Cerebellar cortex (tissue), 1 donor: ENCODE results near the gene P2RX3.
"Not testable (repeated sequence)": the region's sequence is repeated elsewhere in the genome, so short reads cannot be mapped to it uniquely, and the experiment has no call there.

Experiments
- DNase-seq: peaks from one replicate; pipeline ENCODE4 v3.0.0-alpha.2; 2015; ENCODE audit warnings: low spot score

The P2RX3 gene

DNA sequence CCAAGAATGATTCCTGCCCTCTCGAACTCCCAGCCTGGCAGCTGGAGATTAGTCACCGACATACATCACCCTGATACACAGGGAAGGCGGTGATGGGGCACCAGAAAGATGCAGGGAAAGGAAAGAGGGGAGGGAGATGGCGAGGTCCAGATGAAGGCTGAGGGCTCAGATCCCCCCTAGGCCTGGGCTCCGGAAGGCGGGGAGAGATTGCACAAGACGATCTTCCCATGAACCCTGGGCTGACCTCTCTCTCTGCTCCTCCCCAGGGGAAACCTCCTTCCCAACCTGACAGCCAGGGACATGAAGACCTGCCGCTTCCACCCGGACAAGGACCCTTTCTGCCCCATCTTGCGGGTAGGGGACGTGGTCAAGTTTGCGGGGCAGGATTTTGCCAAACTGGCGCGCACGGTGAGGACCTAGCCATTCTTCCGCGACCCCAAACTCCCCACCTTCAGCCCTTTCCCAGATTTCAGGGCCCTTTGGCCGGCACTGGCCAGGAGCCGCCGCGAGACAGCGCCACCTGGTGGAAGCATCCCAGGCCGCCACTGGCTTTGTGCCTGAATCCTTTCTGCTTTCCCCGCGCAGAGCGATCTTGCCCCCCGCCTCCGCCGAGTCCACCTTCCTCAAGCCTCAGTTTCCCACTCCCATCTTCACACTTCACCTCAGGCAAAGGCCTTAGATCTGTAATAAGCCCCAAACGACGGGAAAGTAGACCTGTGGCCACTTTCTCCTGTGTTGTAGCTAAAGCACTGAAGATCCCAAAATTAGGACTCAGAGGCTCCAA lies 11.5 kb downstream of the P2RX3 start:
- DNase-seq, result peak; percentile 36

DNA sequence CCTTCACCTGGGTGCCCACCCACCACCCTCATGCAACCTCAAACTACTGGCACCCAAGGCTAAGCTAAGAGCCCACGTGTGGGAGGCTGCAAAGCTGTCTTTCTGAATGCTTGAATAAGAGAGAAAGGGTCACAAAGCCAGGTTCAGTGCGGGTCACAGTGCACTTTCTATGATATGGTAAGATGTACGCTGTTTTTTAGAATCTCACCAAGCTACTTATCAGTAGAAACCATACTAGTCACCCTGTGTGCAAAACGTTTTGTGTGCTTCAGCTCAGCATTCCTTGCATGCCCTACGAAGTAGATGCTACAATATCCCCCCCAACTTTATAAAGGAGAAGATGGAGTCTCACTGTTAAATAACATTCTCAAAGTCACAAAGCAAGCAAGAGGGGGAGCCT lies 14.9 kb downstream of the P2RX3 start:
- no peak for DNase-seq

DNA sequence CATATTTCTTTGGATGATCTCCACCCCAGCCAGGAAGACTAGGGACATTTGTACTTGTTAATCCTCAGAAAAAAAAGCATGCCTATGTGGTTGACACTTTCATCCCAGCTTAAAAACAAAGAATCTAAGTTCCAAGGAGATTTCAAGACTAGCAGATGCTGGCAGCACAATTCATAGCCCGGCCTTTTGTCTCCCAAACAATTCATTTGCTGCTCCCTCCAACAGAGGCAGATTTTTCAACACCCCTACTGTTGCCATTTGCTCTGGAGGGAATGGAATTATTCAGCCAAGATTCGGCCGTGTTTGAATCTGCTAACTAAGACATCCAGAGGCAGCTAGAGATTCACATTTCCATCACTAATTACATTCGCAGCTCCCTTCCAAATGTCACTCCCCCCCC lies 15.3 kb downstream of the P2RX3 start:
- no peak for DNase-seq

DNA sequence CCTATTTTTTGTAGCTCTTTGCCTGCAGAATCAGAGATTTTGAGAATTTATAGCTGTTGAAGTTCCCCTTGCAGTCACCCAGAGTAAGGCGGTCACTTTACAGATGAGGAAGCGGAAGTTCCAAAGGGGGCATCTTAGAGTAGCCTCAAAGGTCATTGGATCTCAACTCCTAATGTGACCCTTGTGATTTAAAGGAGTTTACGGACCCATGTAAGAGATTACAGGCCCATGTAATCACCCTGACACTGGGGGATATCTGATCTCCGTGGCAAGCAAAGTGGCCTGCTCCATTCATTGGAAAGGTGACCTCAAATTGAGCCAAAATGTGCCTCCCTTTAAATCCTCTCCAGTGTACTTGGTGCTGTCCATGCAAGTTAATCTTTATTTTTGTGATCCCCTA lies 15.7 kb downstream of the P2RX3 start:
- no peak for DNase-seq

DNA sequence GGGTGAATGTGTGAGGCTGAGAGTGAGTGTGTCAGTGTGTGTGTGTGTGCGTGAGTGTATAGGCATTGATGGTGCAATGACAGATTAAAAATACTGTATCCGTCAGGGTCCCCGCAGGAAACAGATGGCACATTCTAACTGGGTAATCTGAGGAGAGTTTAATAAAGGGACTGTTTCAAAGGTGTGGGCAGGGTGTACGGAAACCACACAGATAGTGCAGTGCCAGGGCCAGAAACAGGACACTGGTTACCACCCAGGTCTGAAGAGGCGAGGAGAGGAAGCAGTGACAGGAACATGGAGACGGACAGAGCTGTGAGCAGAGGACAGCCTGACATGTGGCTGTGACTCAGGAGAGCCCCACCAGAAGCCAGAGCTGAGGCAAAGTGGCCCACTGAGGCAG lies 16.5 kb downstream of the P2RX3 start:
- DNase-seq, result no peak

DNA sequence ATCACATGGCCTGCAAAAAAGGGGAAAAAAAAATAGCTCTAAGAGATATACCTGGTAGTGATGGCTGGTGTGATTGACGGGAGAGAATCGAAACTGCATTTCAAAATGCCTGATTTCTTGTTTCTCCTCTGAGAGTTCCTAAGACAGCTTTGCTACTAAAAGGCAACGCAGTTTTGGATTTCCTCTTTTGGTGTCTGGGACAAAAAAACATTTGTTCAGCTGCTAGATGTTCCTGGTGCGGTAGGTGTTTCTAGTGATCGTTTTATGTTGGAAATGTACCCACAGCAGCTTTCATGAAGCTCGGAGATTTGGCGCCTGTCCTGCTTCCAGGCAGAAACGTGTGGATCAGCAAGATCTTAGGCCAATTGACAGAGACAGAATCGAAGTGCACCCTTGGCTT lies 18.1 kb downstream of the P2RX3 start:
- no peak for DNase-seq

DNA sequence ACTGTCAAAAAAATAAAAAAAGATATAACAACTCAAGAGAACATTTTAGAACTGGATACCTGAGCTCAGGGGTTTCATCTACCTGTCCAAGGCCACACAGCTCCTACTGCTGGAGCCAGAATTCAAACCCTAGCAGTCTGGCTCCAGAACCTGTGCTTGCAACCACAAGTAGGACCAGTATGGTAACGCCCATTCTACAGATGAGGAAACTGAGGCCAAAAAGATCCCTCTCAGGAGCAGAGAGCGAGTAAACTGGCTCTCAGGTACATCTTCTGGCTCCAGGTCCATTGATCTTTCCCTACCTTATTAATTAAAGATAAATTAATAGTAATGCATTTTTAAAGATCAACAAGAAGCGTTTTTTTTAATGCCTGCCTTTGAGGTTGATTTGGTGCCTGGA lies 19.2 kb downstream of the P2RX3 start:
- no peak for DNase-seq

DNA sequence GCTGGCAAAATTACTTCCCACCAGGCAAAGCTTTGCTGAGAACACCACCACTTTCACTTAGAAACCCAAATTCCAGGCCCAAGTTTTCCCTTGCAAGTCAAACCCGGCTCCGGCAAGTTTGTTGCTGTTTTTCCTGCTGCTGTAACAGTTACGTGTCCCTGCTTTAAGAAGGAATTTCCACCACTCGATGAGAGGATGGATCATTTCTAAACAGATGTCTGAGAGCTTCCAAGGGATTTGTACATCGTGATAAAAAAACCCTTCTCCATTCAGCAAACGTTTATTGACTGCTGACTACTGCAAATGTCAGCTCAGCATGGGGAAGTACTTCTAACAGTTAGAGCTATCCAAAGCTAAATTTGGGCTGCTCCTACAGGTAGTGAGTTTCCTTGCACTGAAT lies 19.7 kb downstream of the P2RX3 start:
- DNase-seq, result no peak

DNA sequence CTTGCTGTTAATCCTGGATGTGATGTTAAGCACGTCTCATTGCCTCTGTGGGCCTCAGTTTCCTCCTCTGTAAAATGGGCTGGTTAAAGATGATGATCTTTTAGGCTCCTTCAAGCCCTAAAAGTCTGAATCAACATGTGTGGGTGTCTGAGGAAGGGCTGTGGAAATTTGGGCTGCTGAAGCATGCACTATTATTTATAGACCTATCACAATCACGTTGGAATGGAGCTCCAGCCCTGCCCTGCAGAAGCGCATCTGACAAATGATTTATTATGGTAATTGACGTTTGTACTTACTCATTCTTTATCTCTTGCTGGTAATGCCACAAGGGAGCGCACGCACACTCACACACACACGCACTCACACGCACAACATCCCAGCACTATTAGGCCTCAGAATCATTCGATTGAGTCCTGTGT lies 20.4 kb downstream of the P2RX3 start:
- no peak for DNase-seq

DNA sequence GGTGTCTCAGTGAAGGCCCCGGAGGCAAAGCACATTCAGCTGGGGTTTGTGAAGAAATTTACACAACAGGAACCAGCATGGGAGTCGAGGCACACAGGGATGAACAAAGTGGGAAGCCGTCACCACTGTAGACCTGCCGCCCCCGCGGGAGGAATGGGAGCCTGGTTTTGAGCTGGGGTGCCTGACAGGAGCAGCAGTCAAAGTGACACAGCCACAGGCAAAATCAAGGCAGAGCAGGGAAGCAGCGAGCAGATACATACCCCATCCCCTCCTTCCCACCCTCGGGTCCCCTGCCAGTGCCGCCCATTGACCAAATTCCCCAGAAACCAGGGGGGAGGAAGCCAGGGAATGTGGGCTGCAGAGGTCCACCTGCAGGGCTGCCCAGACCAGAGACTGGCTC lies 20.8 kb downstream of the P2RX3 start:
- DNase-seq, result no peak

DNA sequence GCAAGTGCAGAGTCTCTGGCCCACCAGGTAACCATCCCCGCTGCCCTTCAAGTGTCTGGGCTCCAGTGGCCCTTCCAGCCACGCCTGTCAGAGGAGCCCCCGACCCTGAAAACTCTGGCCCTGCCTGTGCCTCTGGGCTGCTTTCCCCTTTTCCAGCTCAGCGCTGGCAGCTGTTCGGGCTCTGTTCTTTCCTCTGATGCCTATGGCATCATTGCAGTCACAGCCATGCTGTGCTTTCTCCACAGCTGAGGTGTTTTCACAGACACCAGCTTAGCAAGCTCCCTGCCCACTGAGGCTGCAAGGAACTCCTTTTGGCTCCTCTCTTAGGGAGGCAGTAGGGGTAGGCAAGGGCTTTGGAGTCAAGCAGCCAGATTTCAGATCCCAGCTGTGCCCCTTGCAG lies 21.2 kb downstream of the P2RX3 start:
- DNase-seq, result no peak

DNA sequence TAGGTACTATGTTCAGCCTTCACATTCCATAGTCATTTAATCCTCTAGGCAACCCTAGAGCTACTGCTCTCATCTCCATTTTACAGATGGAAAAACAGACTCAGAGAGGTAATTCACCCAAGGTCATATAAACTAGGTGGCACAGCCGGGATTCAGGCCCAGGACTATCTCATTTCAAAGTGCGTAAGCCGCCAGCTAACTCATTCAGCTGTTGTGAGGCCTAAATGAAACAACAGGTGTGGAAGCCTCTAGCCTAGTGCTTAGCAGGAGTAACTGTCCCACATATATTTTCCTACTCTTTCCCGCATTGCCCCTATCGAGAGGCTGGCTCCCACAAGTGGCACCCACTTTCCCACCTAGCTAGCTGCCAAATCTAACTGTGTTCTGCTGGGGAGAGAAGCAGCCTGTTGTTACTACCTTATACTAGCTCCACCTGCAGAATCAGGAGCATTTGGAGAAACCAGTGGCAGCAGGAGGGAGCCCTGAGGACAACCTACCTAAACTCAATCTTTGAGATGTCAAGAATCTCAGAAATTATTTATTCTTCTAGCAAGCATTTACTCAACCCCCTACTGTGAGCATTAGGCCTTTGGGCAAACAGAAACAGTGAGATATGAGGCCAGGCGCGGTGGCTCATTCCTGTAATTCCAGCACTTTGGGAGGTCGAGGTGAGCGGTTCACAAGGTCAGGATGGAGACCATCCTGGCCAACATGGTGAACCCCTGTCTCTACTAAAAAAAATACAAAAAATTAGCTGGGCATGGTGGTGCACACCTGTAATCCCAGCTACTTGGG lies 21.9 kb downstream of the P2RX3 start:
- no peak for DNase-seq

DNA sequence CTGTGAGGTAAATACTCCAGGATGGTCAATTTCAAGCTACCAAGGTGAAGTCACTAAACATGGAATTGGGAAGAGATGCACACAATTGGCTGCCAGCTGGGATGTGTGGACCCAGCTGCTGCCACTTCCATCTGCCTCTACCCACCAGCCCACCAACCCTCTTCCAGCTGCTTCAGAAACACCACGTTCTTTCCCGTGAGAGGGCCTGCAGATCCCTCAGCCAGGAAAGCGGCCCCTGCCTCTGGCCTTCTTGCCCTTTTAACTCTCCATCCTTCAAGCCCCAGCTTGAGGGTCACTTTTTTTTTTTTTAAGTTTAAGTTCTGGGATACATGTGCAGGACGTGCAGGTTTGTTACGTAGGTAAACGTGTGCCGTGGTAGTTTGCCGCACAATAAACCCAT lies 22.8 kb downstream of the P2RX3 start:
- DNase-seq, result no peak

DNA sequence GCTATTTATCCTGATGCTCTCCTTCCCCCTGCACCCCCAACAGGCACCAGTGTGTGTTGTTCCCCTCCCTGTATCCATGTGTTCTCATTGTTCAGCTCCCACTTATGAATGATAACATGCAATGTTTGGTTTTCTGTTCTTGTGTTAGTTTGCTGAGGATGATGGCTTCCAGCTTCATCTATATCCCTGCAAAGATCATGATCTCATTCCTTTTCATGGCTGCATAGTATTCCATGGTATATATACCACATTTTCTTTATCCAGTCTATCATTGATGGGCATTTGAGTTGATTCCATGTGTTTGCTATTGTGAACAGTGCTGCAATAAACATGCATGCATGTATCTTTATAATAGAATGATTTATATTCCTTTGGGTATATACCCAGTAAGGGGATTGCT lies 23.3 kb downstream of the P2RX3 start:
- not testable (repeated sequence) for DNase-seq

DNA sequence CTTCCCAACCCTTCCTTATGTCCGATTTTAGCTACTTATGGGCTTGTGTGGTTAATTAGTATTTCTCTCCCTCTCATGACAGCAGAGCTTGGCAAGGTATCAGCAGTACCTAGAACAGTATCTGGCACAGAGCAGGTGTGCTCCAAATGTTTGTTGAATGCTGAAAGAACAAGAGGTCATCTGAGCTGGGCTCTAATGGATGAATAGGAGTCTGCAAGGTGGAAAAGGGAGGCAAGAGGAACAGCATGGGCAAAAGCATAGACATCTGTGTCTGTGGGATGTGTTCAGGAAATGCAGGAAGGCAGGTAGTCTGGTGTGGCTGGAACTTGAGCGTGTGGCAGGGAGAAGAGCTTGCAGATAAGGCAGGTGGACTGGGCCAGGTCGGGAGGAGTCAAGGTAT lies 23.8 kb downstream of the P2RX3 start:
- no peak for DNase-seq

DNA sequence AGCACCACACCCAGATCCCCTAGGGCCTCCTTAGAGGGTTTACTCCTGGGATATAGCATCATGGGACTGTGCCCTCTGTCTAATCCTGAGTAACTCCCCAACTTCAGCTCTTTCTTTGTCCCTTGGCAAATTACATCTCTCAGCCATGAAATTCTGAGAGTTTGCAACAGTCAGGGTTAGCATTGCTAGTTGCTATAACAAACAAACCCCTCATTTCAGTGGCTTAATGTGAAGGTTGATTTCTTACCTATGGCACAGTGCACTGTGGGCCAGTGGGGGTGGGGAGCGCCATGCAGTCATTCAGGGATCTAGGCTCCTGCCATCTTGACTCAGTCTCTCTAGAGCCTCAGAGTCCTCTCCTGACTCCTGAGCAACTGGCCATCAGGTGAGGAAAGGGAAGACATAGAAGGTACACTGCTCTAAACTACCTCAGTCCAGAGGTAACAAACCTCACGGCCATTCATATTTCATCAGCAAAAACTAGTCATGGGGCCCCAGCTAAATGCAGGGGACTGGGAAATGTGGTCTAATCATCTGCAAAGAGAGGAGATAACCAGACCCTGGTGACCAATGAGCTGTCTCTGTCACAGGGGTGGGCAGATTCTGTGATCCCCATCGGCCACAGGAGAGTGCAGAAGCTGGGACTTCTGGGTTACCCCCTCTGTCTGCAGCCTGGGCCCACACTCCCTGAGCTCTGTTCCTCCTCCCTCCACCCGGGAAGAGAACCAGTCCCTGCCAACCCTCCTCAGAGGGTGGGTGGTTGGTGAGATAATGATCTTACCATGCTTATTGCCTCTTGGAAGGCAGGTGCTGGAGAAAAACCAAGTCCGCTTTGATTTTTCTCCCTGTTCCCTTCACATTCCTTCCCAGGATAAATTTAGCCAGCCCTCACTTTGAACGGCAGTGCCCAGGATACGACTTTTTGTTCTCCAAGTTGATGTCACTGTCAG lies 25.3 kb downstream of the P2RX3 start:
- no peak for DNase-seq

DNA sequence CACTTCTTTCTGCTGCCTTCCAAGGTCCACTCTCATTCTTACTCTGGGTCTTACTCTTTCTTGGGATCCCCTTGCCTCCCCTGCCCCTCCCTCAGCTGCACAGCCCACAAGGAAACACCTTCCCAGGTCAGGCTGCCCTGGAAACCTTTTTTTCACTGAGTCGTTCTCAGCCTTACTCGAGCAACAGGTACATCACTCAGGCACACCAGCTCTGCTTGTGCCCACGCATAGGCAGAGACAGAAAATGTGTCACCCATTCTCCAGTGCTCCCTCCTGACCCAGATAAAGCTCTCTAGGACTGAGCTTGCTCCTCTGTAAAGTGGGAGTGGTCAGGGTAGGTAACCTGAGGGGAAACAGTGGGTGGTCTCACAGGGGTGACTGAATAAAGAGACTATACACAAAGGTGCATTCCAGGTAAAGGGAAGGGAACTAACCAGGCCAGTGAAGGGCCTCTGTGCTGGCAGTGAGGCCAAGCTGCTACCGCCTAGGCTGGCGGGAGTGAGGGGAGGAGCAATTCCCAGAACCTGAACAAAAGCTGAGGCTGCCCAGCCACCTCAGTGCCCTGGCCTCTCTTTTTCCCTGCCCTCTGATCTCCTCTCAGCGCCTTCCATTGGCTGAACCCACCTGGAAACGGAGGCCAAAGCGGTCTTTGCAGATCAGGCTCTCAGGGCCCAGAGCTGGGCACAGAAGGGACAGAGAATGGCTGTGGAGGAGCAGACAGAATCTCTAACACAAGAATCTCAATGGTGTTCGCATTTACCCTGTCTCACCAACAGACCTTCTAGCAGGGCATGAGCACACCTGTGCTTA lies 26.9 kb downstream of the P2RX3 start:
- DNase-seq, result no peak

DNA sequence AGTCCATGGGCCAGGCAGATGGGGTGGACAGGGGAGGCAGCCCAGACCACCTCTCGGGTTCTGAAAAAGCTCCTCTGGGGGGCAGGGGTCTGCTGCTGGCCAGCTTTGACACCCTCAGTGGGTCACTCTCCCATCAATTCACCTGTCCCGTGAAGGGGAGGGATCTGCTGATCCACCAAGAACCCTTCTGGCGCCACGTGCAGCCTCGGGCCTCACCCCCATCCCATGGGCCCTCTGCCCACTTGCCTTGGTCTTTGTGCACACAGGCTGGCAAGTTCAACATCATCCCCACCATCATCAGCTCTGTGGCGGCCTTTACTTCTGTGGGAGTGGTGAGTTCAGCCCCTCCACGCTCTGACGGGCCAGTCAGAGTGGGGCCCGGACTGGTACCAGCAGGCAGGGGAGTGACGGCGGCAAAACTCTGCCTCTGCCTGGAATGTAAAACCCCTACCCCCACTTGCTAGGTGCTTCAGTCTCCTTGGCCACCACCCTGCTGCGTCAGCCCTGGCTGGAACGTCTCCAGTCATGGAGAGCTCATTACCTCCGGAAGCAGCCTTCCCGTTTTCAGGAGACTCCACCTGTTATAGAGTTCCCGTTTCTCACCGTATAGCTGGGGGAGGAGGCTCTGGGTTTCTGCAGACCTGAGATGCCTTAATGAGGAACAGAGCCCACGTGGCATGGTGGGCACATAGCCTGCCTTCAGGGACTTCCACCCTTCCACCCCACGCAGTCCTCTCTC lies 30.1 kb downstream of the P2RX3 start:
- no peak for DNase-seq

DNA sequence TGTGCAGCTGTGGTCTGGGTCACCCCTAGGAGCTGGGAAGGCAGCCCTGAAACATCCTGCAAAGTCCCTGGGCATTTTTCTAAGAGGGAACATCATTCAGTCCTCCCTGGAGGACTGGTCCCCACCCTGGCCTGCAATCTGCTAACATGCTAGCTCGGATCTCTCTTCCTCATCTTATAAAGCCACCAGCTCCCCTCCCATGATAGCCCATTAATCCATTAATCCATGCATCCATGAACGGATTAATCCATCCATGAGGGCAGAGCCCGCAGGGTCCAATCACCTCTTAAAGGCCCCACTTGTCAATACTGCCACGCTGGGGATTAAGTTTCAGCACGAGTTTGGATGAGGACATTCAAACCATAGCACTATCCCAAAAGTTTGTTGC lies 30.7 kb downstream of the P2RX3 start:
- DNase-seq, result no peak

DNA sequence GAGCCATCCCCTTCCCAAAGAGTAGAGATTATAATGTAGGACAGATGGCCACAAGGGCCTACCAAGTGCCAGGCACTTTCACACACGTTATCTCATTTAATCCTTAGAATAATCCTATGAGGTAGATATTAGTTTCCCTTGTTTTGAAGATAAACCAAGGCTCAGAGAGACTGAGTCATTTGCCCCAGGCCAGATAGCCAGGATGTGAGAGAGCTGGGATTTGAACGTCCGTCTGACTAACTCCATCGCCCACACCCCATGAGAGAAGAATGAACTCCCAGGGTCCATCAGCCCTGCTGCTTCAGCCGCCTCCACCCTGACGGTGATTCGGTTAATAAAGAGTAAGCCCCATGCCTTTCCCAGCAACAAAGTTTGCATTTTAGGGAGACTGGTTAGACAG lies 32.1 kb downstream of the P2RX3 start:
- DNase-seq, result no peak

DNA sequence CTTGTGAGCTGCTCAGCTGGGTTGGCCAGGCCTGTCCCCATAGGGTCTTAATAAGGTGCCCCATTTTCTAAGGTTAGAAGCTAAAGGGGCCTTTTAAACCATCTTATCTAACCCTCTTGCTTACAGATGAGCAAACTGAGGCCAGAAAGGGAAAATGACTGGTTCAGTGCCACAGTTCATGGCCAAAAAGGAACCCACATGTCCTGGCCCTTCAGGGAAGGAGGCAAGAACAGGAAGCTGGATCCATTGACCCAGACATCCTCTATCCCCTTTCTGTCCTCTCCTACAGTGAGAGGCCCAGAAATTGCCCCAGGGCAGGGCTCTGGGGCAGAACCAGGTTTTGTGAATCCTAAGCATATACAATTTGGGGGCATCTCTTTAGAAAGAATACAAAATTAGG lies 32.8 kb downstream of the P2RX3 start:
- no peak for DNase-seq
